VCaP (cell line): ENCODE results near the gene TUBA4A.

ENCODE experiments used
- H3K27ac ChIP-seq: fragments of 450-650 bp; 2 replicates; pipeline ENCODE4 v1.5.1; 2017
- CTCF ChIP-seq: fragments of 450-650 bp; conservative IDR thresholded peaks from 2 replicates; pipeline ENCODE4 v1.5.1; 2017; ENCODE audit warnings: mild to moderate bottlenecking, moderate library complexity

The TUBA4A gene

GRCh38 chr2:219218217-219218731 lies 35.4 kb downstream of the TUBA4A start:
- no peak for TF ChIP-seq CTCF
- peak overlapping the region; percentile 94 for H3K27ac ChIP-seq

GRCh38 chr2:219216535-219216915 lies 37.2 kb downstream of the TUBA4A start:
- H3K27ac ChIP-seq: peak overlapping the region; percentile 94; the same call in 1 of the 2 replicates
- TF ChIP-seq CTCF: no peak

GRCh38 chr2:219215871-219216534 lies 37.7 kb downstream of the TUBA4A start:
- H3K27ac ChIP-seq: peak overlapping the region; percentile 94; the same call in 1 of the 2 replicates
- no peak for TF ChIP-seq CTCF

GRCh38 chr2:219214786-219215185 lies 38.9 kb downstream of the TUBA4A start:
- H3K27ac ChIP-seq: no peak overlapping the region; the same call in 1 of the 2 replicates
- TF ChIP-seq CTCF: no peak

GRCh38 chr2:219214141-219214540 lies 39.6 kb downstream of the TUBA4A start:
- no peak for TF ChIP-seq CTCF
- no peak overlapping the region; the same call in 1 of the 2 replicates for H3K27ac ChIP-seq

- no peak for TF ChIP-seq CTCF
- H3K27ac ChIP-seq: no peak overlapping the region
Observed at GRCh38 chr2:219213486-219214071, 40.1 kb downstream of the TUBA4A start.

- H3K27ac ChIP-seq: no peak overlapping the region
- TF ChIP-seq CTCF: no peak
Observed at GRCh38 chr2:219213026-219213415, 40.7 kb downstream of the TUBA4A start.
